GM12801 (cell line): Measurements from ENCODE around the gene CYTH1.

Experiments used
- CTCF ChIP-seq: IDR thresholded peaks from one replicate; pipeline ENCODE4 v1.5.1; 2011; ENCODE audit warnings: control low read depth; ENCODE audit not compliant: insufficient read length; ENCODE audit errors: extremely low read depth

The CYTH1 gene

GRCh38 chr17:78707923-78708322 is 74.2 kb downstream of the CYTH1 start:
- no peak for TF ChIP-seq CTCF

DNA sequence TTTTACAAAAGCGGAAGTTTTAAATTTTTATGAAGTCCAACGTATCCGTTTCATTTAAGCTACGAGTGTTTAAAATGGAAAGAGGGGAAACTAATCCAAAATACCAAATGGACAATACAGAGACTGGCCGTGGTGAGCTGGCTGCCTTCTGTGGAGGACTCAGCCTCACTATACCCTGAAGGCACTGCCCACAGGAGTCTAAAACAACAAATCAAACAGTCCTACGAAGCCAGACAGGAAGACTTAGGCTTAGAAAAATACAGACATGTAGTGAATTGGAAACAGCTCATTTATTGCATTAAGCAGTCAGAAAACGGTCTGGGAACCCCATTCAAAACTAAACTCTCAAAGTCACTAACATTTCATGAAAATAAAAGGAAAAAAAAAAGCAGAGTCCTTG is 75.1 kb downstream of the CYTH1 start:
- no peak for TF ChIP-seq CTCF

DNA sequence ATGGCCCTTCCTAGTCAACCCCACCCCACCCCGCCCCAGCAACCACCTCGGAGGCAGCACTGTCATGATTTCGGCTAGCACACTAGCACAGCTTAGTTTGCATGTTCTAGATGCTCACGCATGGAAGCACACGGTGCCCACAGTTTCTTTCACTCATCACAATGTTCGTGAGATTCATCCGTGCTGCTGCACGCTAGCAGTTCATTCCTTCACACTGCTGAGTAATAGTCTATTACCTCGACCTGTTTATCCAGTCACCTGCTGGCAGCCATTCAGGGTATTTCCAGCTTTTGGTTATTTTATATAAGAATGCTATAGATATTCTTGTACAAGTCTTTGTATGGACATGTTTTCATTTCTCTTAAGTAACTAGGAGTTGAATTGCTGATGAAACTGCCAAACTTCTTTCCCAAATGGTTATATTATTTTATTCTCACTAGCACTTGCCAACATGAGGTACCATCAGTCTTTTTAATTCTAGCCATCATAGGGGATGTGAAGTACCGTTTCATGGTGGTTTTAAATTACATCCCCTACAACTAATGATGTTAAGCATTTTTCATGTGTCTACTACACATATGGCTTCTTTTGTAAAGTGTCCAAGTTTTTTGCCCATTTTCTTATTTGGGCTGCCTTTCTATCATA is 75.7 kb downstream of the CYTH1 start:
- no peak for TF ChIP-seq CTCF

DNA sequence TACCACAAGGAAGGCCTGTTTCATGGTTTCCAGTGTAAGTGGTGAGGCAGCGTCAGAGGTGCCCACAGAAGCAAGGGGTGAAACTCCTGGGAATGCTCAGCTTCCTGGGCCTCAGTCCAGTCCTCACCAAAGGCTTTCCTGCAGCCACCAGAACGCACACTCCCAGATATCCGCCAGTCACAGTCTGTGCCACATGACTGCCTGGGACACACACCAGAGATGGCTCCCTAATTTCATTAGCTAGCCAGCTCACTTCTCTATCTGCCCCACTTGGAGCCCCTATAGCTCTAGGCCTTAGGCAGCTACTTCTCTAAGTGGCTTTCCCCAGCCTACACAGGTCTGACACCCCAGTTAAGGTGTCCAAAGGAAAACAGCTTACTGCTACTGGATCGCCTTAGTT is 77.0 kb downstream of the CYTH1 start:
- no peak for TF ChIP-seq CTCF

- TF ChIP-seq CTCF, result no peak
These were observed 77.5 kb downstream of the CYTH1 start for GRCh38 chr17:78704594-78704993.

DNA sequence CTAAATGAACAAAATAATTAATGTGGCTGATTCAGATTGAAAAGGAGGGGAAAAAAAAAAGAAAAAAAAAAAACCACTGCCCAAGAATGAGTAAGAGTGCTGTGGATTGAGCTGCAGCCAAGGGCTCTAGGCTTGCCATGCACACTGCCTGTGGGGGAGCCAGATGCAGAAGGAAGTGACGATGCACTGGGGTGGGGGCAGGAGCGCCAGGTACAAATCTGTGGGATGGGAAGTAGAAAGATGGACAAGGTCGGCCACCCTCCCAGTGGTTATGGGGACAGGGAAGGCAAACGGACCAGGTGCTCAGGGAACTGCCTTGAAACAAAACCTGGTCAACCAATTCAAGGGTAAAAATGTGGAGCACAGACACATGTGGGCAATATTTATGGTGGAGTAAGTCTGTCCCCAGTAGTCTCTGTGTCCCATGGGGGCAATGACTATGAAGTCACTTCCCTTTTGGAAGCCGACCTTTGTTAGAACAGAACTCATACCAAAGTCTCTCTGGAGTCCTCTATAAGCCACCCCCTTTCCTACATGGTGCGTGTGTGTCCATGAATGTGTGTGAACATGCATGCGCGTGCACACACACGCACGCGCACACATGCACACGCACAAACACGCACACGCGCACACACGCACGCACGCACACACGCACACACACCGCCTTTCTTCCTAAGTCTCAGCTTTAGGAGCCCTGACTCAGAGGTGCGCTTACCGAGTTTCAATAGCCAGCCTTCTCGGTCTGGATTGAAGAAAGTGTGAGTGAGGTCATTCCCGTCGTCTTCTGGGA is 84.3 kb downstream of the CYTH1 start:
- no peak for TF ChIP-seq CTCF

- no peak for TF ChIP-seq CTCF
These were observed 85.0 kb downstream of the CYTH1 start for GRCh38 chr17:78697122-78697521.
